SH-SY5Y (cell line): ENCODE results near the gene MYOCOS.

Source experiments
- GATA2 ChIP-seq: IDR thresholded peaks from 2 replicates; pipeline ENCODE4 v1.6.1; 2011; ENCODE audit warnings: mild to moderate bottlenecking, low read depth, low read length
- GATA3 ChIP-seq: IDR thresholded peaks from 2 replicates; pipeline ENCODE4 v1.6.1; 2011; ENCODE audit warnings: low read depth, mild to moderate bottlenecking, low read length, moderate library complexity

The MYOCOS gene

DNA sequence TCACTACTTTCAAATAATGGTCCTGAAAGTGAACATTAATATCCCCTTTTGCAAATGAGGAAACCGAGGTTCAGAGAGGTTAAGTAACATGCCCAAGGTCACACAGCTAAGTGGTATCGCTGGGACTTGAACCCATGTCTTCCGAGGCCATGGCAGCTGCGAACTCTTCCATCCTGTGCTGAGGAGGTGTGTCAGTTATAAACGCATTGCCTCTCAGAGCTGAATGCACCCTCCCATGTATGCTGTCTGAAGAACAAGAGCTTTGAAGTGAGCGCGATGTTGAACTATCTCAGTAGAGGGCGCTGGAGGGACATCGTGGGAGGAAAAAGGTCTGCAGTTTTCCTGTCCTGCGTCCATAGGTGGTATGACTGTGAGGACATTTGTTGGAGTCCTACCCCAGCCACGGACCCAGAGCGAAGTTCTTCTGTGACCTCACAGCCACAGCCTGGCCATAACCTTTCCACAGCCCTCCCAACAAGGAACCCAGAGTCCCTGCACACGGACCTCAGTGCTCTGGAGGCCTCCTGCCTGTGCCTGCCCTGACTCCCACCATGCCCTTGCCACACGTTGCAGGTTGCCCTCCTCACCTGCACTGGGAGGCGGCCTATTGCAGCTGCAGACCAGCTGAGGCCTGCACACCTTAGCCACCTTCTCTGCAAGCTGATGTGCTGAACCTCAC is 22.9 kb downstream of the MYOCOS start:
- TF ChIP-seq GATA3, result no peak
- TF ChIP-seq GATA2, result no peak

DNA sequence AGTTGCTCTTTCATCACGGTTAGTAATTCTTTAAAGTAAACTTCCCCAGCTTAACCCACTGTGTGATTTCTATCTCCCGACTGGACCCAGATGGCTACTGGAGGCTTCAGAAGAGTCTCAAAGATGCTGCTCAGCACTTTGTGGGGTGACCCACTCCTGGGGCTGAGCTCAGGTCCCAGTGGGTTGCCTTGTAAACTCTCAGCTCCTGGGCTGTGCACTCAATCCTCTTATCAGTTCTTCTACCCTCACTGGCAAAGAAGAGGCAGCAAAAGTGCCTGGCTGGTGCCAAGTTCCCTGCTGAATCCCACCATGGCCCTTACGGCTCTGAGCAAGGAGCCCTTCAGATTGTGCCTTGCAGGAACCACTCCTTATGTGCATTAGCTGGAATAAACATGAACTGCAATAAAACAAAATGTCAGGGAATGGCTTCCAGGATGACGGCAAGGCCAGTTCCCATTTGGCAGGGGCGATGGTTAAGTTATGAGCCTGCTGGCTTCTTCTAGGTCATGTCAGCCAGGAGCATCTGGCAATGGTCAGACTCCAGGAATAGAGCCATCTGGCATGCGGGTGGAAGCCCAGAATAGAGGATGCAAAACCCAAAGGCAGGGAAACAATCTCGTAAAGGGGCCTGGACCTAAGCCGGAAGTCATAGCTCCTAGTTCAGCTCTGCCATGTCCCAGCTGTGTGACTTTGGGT is 23.7 kb downstream of the MYOCOS start:
- TF ChIP-seq GATA3, result no peak
- no peak for TF ChIP-seq GATA2

GRCh38 chr1:171646249-171646560 is 24.2 kb downstream of the MYOCOS start:
- TF ChIP-seq GATA2 (no peak), GATA3 (no peak)

GRCh38 chr1:171652234-171652822 is 30.3 kb downstream of the MYOCOS start, which contains the start of gene MYOC:
MYOC (minus strand) TSS chr1:171652688; CDS start chr1:171652611, 77 bp downstream.
- TF ChIP-seq GATA3 (no peak), GATA2 (no peak)

DNA sequence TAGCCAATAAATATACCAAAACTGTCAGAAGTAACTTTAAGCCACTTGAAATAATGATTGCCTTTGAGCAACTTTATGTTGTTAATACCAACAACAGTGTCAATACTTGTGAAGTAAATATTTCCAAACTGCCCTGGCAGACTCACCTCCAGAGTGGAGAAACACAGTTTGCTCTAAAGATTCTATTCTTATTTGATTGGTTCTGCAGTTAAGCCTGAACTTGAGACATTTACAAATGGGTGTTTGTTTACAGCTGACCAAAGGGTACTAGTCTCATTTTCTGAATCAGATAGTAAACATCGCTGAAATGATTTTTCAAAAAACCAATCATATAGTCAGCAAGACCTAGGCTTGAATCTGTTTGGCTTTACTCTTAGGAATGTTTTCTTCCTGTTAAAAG is 31.8 kb downstream of the MYOCOS start:
- TF ChIP-seq GATA2, result no peak
- TF ChIP-seq GATA3, result no peak

DNA sequence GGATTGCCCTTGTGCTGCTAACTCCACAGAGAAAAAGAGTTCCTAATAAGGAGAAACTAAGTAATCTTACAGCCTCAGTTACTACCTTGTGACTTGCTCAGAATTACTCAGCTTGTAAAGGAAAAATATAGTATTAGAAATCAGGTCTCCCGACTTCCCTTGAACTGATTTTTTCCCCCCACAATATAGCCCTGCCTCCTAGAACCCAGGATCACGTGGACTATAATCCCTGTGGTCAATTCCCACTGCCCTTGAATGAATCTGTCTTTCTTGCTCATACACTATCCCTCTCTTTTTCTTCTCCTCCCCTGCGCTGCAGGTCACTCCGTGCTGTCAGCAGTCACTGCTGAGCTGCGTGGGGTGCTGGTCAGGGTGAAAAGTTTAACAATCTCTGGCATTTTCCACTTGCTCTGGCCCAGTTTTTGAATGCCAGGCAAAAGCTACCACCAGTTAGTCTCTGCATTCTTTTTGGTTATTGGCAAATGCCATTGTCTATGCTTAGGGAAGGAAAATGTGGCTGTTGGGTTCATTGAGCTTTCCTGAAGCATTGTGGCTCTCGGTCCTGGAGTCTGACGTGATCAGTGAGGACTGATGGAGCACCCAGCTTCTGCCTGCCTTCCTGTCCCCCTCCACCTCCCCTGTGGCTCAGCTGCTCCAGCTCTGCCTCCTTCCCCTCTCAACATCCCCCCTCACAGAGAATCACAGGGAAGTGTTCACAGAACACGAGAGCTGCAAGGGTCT is 32.3 kb downstream of the MYOCOS start:
- no peak for TF ChIP-seq GATA2
- no peak for TF ChIP-seq GATA3

- TF ChIP-seq GATA3 (no peak), GATA2 (no peak)
Observed at GRCh38 chr1:171654942-171655745, 33.1 kb downstream of the MYOCOS start.

GRCh38 chr1:171655746-171656116 is 33.7 kb downstream of the MYOCOS start:
- no peak for TF ChIP-seq GATA2
- no peak for TF ChIP-seq GATA3

DNA sequence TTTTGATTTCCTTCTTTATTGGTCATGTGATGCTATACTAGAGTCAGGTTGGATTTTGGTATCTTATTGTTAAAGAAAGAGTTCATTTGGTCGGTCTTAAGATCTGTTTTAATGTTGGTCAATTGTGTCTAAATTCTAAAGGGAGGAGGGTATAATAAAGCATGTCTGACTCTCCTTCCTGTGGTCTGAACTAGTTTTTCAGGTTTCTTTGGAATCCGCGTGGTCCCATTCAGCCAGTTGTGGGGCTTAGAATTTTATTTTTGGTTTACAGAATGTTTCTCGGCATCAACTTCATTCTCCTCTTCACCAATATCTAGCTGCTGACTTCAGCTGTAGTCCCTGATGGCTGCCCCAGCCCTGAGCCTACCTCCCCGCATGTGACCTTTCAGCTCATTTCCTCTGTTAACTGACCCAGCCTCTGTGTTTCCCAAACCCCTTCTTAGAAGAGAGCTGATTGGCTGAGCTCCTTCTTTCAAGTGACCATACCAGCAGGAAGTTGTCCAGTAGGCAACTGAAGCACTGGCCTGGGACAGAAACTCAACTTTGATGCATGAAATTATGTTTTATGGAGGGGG is 39.1 kb downstream of the MYOCOS start:
- TF ChIP-seq GATA3 (no peak), GATA2 (no peak)

- no peak for TF ChIP-seq GATA2
- TF ChIP-seq GATA3, result no peak
Observed at GRCh38 chr1:171663036-171663853, 41.2 kb downstream of the MYOCOS start.

- TF ChIP-seq GATA3 (no peak), GATA2 (no peak)
Observed at GRCh38 chr1:171663854-171664575, 42.0 kb downstream of the MYOCOS start.

DNA sequence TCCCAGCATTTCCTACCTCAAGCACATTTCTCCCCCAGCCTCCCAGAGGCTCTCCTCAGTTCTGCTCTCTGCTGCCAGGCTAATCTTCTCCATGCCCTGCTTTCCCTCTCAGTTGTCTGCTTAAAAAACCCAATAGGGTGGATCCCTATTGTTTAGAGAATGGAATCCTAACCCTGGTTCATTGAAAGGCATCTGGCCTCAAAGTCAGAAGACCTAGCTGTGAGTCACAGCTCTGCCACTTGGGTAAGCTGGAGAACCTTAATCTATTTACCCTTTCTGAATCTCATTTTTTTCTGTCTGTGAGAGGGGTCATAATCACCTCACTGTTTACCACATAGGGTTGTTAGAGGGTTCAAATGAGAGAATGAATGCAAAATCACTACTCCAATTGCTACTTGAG is 42.9 kb downstream of the MYOCOS start:
- no peak for TF ChIP-seq GATA3
- no peak for TF ChIP-seq GATA2
